GM12878 (cell line): ENCODE results near the gene HOXC9.

Experiments used
- CHD4 ChIP-seq: fragments of 200-600 bp; sonication (generic); IDR thresholded peaks from 2 replicates; pipeline ENCODE4 v1.6.1; 2016; ENCODE audit warnings: mild to moderate bottlenecking
- EED ChIP-seq: sonication (generic); IDR thresholded peaks from 2 replicates; pipeline ENCODE4 v1.6.1; 2016; ENCODE audit warnings: antibody characterized with exemption, low read depth
- EP300 ChIP-seq, 2 experiments: fragments of 150-350 bp in 1 of 2; IDR thresholded peaks; 2 replicates each; pipeline ENCODE4 v1.6.1; 2011 to 2012; ENCODE audit warnings: low read depth in 2 of 2, low read length in 2 of 2, borderline replicate concordance in 1 of 2, improper control_type of control experiment in 1 of 2, inconsistent platforms in 1 of 2; ENCODE audit not compliant: control insufficient read depth in 1 of 2
- EZH2 ChIP-seq: IDR thresholded peaks from 2 replicates; pipeline ENCODE4 v1.6.1; 2012; ENCODE audit warnings: low read depth, mild to moderate bottlenecking, control low read depth, inconsistent platforms, low read length, borderline replicate concordance; ENCODE audit not compliant: control insufficient read depth
- FOS ChIP-seq: IDR thresholded peaks from 3 replicates; pipeline ENCODE4 v1.6.1; 2011; ENCODE audit warnings: borderline replicate concordance; ENCODE audit not compliant: insufficient read length; ENCODE audit errors: extremely low read depth
- IRF4 ChIP-seq: IDR thresholded peaks from 2 replicates; pipeline ENCODE4 v1.6.1; 2011; ENCODE audit warnings: low read depth, low read length
- NR2F1 ChIP-seq: fragments of 450-650 bp; conservative IDR thresholded peaks from 2 replicates; pipeline ENCODE4 v1.6.1; 2017; ENCODE audit warnings: mild to moderate bottlenecking
- POLR2A ChIP-seq: IDR thresholded peaks from 2 replicates; pipeline ENCODE4 v1.6.1; 2011; ENCODE audit warnings: low read depth, mild to moderate bottlenecking, low read length
- RELA ChIP-seq: fragments of 450-650 bp; IDR thresholded peaks from 2 replicates; pipeline ENCODE4 v1.8.0; 2014; ENCODE audit warnings: borderline replicate concordance; ENCODE audit not compliant: partially characterized antibody
- RFX5 ChIP-seq: IDR thresholded peaks from 2 replicates; pipeline ENCODE4 v1.6.1; 2011; ENCODE audit warnings: low read depth, low read length, improper control_type of control experiment
- ZNF274 ChIP-seq: IDR thresholded peaks from one replicate; pipeline ENCODE4 v1.8.0; 2011; ENCODE audit not compliant: insufficient read length, insufficient read depth
- TF ChIP-seq, protein P1 (sequence below), 3 experiments: IDR thresholded peaks in 2 of 3; conservative IDR thresholded peaks in 1 of 3; 2 replicates each; pipeline ENCODE4 v1.5.1; 2011; ENCODE audit warnings: low read depth in 3 of 3, low read length in 3 of 3, mild to moderate bottlenecking in 3 of 3, control low read depth in 2 of 3, moderate library complexity in 2 of 3, inconsistent platforms in 1 of 3, mixed read lengths in 1 of 3; ENCODE audit not compliant: control insufficient read depth in 2 of 3, insufficient read depth in 1 of 3; ENCODE audit errors: extremely low read depth in 1 of 3

DNA sequence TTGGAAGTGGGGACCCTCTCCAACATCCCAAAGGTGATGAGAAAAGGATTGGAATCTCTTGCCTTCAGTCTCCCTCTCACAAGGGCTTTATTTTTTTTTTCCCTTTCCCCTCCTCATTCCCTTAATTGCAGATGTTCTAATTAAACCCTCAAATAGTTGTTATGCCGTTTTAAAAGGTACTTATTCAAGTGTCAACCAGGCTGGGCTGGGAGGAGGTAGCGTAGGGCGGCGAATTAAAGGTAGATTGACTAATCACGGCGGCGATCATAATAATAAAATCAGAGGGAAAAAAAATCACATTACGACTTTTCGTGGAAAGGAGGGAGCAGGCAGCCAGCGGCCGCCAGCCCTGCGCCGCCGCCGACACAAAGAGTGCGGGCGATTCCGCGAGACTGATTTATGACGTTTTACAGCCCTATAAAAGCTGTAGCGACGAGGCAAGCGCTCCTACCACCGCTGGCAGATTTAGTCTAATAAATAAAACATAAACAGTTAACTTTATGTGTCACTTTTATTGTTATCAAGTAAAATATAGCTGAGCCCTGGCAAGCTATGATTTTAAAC, 52.0 kb downstream of the HOXC9 start:
- TF ChIP-seq FOS (no peak), RFX5 (no peak), RELA (no peak), NR2F1 (no peak), EZH2 (no peak), ZNF274 (no peak), EP300 (IDR thresholded peaks at IDR 0.05; ENCODE audit: borderline replicate concordance in 1 of 2, control insufficient read depth in 1 of 2, low read depth in 2 of 2, low read length in 2 of 2) (no peak), POLR2A (no peak), IRF4 (no peak), CHD4 (no peak), EED (no peak)
- TF ChIP-seq, protein P1, sequence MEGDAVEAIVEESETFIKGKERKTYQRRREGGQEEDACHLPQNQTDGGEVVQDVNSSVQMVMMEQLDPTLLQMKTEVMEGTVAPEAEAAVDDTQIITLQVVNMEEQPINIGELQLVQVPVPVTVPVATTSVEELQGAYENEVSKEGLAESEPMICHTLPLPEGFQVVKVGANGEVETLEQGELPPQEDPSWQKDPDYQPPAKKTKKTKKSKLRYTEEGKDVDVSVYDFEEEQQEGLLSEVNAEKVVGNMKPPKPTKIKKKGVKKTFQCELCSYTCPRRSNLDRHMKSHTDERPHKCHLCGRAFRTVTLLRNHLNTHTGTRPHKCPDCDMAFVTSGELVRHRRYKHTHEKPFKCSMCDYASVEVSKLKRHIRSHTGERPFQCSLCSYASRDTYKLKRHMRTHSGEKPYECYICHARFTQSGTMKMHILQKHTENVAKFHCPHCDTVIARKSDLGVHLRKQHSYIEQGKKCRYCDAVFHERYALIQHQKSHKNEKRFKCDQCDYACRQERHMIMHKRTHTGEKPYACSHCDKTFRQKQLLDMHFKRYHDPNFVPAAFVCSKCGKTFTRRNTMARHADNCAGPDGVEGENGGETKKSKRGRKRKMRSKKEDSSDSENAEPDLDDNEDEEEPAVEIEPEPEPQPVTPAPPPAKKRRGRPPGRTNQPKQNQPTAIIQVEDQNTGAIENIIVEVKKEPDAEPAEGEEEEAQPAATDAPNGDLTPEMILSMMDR (IDR thresholded peaks at IDR 0.05 in 2 of 3, conservative IDR thresholded peaks at IDR 0.05 in 1 of 3; ENCODE audit: control insufficient read depth in 2 of 3, extremely low read depth in 1 of 3, insufficient read depth in 1 of 3, low read depth in 3 of 3, low read length in 3 of 3) = no peak
